22Rv1 (cell line): ENCODE measurements around the gene CGB2.
"Not testable (repeated sequence)": the region's sequence is repeated elsewhere in the genome, so short reads cannot be mapped to it uniquely, and the experiment has no call there.

ENCODE experiments used
- H3K27ac ChIP-seq: fragments of 450-650 bp; 2 replicates; pipeline ENCODE4 v1.5.1; 2017
- ZFX ChIP-seq: fragments of 450-650 bp; IDR thresholded peaks from 2 replicates; pipeline ENCODE4 v1.6.1; 2017; ENCODE audit warnings: antibody characterized with exemption, borderline replicate concordance
- TF ChIP-seq, protein P1 (sequence below): fragments of 450-650 bp; IDR thresholded peaks from 2 replicates; pipeline ENCODE4 v1.5.1; 2017; ENCODE audit warnings: mild to moderate bottlenecking

Gene CGB2

DNA sequence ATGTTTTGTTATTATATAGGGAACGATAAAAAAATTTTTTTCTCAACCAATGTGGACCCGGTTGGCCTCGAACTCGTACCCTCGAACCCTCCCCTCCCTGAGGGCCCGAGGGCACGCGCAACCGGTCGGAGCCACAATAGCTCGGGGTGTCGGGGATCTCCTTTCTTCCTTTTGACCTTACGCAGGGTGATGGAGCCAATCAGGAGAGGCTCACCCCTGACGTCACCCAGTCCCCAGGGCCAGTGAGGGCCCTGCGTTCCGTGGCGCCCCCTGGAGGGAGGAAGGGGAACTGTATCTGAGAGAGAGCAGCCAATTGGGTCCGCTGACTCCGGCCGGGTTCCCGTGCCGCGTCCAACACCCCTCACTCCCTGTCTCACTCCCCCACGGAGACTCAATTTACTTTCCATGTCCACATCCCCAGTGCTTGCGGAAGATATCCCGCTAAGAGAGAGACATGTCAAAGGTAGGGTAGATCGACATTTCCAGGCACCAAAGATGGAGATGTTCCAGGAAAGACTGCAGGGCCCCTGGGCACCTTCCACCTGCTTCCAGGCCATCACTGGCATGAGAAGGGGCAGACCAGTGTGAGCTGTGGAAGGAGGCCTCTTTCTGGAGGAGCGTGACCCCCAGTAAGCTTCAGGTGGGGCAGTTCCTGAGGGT lies at the start of gene CGB2:
Gene CGB2, plus strand, starts transcription at position 249 of the 660 bp plus-strand sequence. Its CDS starts 206 bp downstream, at position 455.
- TF ChIP-seq, protein P1, sequence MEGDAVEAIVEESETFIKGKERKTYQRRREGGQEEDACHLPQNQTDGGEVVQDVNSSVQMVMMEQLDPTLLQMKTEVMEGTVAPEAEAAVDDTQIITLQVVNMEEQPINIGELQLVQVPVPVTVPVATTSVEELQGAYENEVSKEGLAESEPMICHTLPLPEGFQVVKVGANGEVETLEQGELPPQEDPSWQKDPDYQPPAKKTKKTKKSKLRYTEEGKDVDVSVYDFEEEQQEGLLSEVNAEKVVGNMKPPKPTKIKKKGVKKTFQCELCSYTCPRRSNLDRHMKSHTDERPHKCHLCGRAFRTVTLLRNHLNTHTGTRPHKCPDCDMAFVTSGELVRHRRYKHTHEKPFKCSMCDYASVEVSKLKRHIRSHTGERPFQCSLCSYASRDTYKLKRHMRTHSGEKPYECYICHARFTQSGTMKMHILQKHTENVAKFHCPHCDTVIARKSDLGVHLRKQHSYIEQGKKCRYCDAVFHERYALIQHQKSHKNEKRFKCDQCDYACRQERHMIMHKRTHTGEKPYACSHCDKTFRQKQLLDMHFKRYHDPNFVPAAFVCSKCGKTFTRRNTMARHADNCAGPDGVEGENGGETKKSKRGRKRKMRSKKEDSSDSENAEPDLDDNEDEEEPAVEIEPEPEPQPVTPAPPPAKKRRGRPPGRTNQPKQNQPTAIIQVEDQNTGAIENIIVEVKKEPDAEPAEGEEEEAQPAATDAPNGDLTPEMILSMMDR = peak; percentile 97
- H3K27ac ChIP-seq = not testable (repeated sequence)

DNA sequence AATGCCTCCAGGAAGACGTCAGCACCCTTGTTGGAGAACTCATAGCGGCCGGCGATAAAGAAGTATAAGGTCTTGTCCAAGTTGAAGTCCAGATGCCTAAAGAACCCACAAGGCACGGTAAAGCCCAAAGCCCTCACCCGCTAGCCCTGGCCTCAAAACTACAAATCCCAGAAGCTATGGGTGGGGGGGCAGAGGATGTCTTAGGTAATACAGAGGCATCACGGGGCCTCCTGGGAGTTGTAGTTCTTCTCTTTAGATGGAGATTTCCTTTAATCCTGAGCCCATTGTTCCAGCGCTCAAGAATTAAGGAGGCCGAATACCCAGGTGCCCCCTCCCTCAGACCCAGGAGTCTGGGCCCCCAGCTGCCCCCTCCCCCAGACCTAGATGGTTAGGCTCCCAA lies 49.4 kb upstream of the CGB2 start:
- TF ChIP-seq, protein P1 = no peak
- TF ChIP-seq ZFX = no peak
- no peak overlapping the region for H3K27ac ChIP-seq

DNA sequence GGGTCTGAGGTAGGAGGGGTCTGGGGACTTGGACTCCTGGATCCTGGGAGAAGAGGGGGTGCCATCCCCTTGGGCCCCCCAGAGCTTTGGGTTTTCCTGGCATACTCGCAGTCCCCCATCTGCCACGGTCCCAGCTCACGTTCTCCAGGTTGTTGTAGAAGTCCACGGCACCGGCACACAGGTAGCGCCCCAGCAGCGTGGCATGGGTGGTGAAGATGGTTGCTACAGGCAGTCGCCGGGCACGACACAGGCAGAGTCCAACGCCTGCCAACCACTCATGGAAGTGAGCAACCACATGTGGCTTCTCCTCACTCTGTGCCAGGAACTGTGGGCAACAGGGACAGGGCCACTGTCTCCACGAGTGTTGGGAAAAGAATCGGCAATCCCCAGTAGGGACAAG lies 46.0 kb upstream of the CGB2 start:
- H3K27ac ChIP-seq = no peak overlapping the region
- TF ChIP-seq, protein P1 = no peak
- TF ChIP-seq ZFX = no peak

DNA sequence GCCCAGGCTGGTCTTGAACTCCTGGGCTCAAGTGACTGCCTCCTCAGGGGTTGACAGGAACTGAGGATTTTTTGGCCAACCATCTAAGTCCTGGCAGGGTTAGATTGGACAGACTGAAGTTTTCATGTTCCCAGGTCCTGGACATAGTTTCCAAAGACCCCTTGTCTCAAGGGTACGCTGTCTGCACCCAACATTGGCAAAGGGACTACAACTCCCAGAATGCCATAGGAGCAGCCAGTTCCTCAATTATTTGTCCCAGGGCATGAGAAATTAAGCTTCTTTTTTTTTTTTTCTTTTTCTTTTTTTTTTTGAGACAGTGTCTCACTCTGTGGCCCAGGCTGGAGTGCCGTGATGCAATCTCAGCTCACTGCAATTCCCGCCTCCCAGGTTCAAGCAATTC lies 45.5 kb upstream of the CGB2 start:
- TF ChIP-seq, protein P1 = no peak
- TF ChIP-seq ZFX = no peak
- H3K27ac ChIP-seq = no peak overlapping the region

DNA sequence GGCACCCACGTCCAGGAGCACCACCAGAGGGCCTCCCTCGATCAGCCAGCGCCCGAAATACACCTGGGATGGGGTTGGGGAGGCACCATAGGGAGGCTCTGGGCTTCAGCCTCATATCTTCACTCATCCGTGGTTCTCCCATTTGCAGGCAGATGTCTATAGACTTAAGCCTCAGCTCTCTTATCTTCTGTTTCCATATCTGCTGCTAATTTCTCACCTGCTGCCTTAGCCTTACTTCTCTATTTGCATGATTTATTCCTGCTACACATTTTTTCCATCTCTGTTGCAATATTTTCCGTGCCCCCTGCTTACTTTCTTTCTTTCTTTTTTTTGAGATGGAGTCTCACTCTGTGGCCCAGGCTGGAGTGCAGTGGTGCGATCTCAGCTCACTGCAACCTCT lies 44.4 kb upstream of the CGB2 start:
- no peak overlapping the region for H3K27ac ChIP-seq
- TF ChIP-seq, protein P1 = no peak
- TF ChIP-seq ZFX = no peak

DNA sequence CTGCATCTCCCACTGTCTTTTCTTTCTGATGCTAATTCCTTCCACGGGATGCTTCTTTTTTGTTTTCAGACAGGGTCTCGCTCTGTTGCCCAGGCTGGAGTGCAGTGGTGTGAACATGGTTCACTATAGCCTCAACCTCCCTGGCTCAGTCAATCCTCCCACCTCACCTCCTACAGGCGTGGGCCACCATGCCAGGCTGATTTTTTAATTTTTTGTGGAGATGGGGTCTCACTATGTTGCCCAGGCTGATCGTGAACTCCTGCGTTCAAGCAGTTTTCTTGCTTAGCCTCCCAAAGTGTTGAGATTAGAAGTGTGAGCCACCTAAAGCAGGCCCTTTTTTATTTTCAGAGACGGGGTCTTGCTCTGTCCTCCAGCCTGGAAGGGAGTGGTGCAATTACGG lies 43.4 kb upstream of the CGB2 start:
- no peak overlapping the region for H3K27ac ChIP-seq
- TF ChIP-seq, protein P1 = no peak
- no peak for TF ChIP-seq ZFX

DNA sequence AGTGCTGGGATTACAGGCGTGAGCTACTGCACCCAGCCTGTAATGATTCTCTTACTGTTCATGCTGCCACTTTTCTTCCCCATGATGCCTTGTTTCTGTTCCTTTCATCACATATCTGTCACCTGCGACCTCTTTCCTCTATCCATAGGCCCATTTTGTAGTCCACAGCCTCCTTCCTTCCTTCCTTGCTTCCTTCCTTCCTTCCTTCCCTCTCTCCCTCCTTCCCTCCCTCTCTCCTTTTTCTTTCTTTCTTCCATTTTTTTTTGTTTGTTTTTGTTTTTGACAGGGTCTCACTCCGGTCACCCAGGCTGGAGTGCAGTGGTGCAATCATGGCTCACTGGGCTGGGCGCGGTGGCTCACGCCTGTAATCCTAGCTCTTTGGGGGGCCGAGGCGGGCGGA lies 42.8 kb upstream of the CGB2 start:
- TF ChIP-seq, protein P1 = no peak
- TF ChIP-seq ZFX = no peak
- H3K27ac ChIP-seq = no peak overlapping the region
